HG03135 (cell line): Measurements from ENCODE around the gene CAMK1D.

Source experiments
- ATAC-seq: cut with Tn5 transposase; IDR thresholded peaks from one replicate; pipeline ENCODE4 v1.9.1; 2021; ENCODE audit warnings: mild to moderate bottlenecking, moderate library complexity; ENCODE audit not compliant: unreplicated experiment

CAMK1D gene

DNA sequence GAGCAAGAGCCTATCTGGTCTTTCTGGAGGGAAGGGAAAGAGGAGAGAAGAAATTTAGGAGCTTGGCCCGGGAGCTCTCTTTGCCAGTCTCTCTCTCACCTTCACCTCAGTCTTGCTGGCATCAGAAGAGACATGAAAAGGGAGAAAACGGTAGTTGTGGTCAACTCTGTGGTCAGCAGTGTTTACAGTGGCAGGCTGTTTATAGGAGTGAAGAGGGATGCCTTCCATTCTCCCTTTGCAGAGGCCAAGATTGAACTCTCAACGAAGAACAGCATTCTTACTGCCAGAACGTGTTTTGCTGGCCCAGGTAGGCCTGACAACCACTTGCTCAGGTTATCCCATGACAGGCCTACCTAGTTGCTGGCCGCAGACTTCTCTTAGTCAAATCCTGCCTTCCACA is 518.9 kb downstream of the CAMK1D start:
- no peak for ATAC-seq

DNA sequence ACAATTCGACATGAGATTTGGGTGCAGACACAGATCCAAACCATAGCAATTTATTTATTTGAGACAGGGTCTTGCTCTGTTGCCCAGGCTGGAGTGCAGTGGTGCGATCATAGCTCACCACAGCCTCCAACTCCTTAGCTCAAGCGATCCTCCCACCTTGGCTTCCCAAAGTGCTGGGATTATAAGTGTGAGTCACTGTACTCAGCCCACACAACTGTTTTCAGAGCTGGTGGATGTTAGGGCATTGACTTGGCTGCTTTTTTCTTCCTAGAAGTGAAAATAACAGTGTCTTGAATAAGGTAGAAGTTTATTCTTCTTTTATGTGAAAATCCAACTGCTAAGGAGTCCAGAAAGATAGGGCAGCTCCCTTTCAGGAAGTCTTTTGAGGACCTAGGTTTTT is 520.1 kb downstream of the CAMK1D start:
- no peak for ATAC-seq

DNA sequence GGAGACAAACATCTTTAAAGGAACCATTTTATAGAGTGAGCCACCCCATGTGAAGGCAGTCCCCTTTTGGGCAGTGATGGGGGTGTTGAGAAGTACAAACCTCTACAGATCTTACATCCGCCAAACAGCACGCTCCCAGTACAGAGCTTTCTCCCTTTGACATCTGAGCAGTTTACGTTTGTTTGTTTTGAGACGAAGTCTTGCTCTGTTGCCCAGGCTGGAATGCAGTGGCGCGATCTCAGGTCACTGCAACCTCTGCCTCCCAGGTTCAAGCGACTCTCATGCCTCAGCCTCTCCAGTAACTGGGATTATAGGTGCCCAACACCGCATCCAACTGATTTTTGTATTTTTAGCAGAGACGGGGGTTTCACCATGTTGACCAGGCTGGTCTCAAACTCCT is 523.2 kb downstream of the CAMK1D start:
- no peak for ATAC-seq

DNA sequence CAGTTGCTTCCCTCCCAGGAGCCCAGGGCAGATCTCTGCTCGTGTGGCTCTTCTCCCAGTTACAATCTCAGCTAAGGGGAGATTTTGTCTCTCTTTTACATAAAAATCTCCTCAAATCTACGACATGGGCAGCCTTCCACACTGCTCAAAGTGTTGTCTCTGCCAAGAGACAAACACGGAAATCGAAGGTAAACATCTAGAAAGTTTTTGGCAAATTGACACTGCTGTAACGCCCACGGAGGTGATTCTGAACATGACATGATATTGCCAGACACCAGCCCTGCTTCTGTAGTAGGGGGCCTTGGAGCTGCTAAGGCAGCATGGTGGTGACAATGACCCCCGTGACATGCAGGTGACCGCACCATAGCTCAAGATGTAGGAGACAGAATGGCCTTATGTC is 523.8 kb downstream of the CAMK1D start:
- ATAC-seq, result no peak

DNA sequence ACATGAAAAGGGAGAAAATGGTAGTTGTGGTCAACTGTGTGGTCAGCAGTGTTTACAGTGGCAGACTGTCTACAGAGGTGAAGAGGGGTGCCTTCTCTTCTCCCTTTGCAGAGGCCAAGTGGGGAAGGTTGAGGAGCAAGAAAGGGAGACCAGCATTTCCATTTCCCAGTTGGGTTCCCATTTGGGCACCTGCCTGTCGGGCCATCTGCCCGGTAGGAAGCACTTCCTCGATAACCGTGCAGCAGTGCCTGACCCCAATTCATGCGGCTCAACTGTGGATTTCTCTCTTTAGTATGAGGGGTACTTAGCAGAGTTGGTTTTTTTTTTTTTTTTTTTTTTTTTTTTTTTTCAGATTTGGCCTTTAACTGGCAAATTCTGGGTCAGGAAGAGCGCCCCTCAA is 525.2 kb downstream of the CAMK1D start:
- no peak for ATAC-seq

DNA sequence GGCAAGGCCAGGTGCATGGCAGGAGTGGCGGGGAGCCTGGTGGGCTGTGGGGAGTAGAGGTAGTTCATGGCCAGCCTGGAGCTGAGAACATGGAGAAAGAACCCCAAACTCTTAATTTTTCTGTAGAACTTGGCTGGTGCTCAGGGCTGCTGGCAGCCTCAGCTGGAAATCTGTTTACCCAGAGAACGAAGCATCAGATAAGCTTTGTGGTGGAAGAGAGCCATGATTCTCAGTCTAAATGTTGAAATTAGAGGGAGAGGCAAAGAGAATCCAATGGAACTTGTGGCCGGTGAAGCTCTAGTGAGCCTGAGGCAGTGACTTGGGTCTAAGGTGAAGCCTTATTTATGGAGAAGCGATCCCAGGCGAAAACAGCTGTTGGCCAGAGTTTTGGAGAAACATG is 525.8 kb downstream of the CAMK1D start:
- ATAC-seq, result no peak

DNA sequence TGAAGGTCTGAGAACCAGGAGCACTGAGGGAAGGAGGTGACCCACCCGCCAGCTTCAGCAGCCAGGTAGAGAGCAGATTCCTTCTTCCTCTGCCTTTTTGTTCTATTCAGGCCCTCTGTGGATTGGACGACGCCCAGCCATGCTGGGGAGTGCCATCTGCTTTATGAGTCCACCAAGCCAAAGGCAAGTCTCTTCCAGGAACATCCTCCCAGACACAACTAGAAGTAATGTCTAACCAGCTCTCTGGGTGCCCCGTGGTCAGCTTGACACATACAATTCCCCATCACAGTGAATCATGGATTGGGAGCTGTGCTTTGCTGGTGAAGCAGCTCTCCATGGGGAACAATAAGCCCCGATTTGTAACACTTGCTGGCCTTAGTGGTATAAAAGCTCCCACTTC is 526.9 kb downstream of the CAMK1D start:
- ATAC-seq, result no peak

DNA sequence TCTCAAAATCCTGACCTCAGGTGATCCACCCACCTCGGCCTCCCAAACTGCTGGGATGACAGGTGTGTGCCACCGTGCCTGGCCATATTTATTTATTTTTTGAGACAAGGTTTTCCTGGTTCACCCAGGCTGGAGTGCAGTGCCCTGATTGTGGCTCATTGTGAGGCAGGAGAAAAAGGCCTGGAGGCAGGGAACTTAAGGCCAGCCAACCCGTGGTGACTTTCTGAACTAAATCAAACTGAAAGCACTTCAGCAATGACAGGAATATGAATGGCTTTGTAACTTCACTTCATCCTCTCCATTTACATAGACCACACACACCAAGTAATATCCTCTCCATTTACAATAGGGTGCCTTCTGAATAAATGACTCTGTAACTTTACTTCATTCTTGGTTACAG is 527.8 kb downstream of the CAMK1D start:
- no peak for ATAC-seq

DNA sequence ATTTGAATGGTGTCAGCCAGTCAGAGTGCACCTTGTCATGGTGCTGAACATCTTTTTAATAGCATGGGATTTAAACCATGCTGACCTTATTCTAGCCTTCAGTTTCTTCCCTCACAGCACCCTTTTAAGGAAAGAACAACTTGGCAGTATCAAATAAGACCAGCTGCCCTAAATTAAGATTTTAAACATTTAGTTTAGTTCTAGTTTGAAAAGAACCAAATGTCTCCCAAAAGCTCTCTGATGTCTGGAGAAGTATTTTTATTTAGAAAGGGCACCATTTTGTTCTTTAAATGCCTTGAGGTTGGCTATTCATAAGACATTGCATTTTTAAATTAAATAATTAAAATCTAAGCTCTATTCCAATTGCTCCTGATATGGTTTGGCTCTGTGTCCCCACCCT is 531.1 kb downstream of the CAMK1D start:
- no peak for ATAC-seq

DNA sequence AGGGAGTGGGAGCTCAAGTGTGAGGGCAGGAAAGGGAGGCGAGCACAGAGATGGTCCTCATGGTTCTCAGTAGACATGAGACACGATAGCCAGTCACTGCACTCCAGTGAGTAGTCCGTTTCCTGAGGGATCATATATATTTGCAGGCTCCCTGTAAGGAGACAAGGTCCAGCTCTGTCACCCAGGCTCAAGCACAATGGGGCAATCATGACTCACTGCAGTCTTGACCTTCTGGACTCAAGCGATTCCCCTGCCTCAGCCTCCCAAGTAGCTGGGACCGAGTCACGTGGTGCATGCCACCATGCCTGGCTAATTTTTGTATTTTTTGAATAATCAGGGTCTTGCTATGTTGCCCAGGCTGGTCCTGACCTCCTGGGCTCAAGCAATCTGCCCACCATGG is 535.5 kb downstream of the CAMK1D start:
- no peak for ATAC-seq
